Prostate gland (tissue), 2 donors: ENCODE measurements around the gene PCID2. TPM values are rescaled to one million over a fixed set of nuclear protein-coding genes. Genes with fewer than 3 reads are reported as not detected.

ENCODE experiments used
- DNase-seq: peaks from one replicate; pipeline ENCODE4 v3.0.0-alpha.2; 2019; ENCODE audit warnings: low spot score
- H3K27ac ChIP-seq, 2 donors: fragments of 200-600 bp; sonication (generic); 2 replicates each; pipeline ENCODE4 v1.5.1; 2017 to 2019
- H3K27me3 ChIP-seq: fragments of 200-600 bp; sonication (generic); replicated peaks from 2 replicates; pipeline ENCODE4 v1.5.1; 2019; ENCODE audit not compliant: insufficient read depth
- H3K36me3 ChIP-seq, 2 donors: fragments of 200-600 bp; sonication (generic); 1 replicate in 1 of 2; 2 replicates in 1 of 2; pipeline versions ENCODE4 v1.5.1 to v1.8.1; 2017 to 2019
- H3K4me1 ChIP-seq: fragments of 200-600 bp; sonication (generic); replicated peaks from 2 replicates; pipeline ENCODE4 v1.5.1; 2019
- H3K4me3 ChIP-seq, 2 donors: fragments of 200-600 bp; sonication (generic); 2 replicates each; pipeline ENCODE4 v1.5.1; 2017 to 2019
- H3K9me3 ChIP-seq: fragments of 200-600 bp; sonication (generic); 2 replicates; pipeline ENCODE4 v1.5.1; 2017
- POLR2A ChIP-seq: fragments of 450-650 bp; IDR thresholded peaks from one replicate; pipeline ENCODE4 v1.6.1; 2016; ENCODE audit warnings: antibody characterized with exemption, mild to moderate bottlenecking
- POLR2AphosphoS5 ChIP-seq: sonication (generic); formaldehyde crosslinking; IDR thresholded peaks from one replicate; pipeline ENCODE4 v1.6.1; 2017; ENCODE audit warnings: antibody characterized with exemption
- WGBS: methylation state at CpG from one replicate; pipeline ENCODE4 v1.1.5; 2018; 5-methylcytosine and 5-hydroxymethylcytosine counted together
- intact Hi-C: fragments of 100-400 bp; cut with DNase I; formaldehyde crosslinking; loops from one replicate; pipeline ENCODE4 v1.14.2; 2022
- total RNA-seq, 2 donors: library from RNA; depleted of rRNA; stranded (reverse); fragments of >200 nt; gene quantifications; one replicate each; pipeline ENCODE4 v1.1.0, GENCODE V29; 2016
- TF ChIP-seq, protein P1 (sequence below), 4 experiments: fragments of 200-600 bp in 2 of 4; fragments of 450-650 bp in 2 of 4; sonication (generic) in 2 of 4; IDR thresholded peaks; 1 replicate in 3 of 4; 2 replicates in 1 of 4; pipeline ENCODE4 v1.5.1; 2016 to 2019; ENCODE audit warnings: antibody characterized with exemption in 4 of 4, mild to moderate bottlenecking in 2 of 4, moderate library complexity in 2 of 4

PCID2 gene
- total RNA-seq, 2 donors from 2014 or later: 47.7 to 48.6 TPM

DNA sequence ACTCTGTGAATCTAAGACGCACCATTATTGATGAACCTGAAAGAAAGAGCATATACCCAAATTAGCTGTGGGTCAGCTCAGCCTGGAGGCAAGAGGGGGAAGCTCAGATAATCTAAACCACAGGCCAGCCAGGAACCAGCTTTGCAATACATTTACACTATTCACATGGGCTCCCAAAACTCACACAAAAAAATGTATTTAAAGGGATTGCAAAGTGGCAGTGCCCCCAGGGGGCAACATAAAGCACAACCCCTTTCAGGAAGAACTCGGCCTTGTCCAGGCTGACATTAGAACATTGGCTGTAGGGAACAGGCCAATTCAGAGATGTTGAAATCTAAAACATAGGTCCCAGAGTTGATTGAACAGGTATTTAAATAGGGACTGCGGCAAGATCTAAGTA is 53.3 kb downstream of the PCID2 start:
- Histone ChIP-seq H3K36me3 (no peaks in the 10 kb centered on the region), H3K4me1 (no peaks in the 10 kb centered on the region), H3K9me3 (no peaks in the 10 kb centered on the region), H3K27ac (no peak overlapping the region), H3K4me3 (no peak overlapping the region), H3K27me3 (no peaks in the 10 kb centered on the region)
- WGBS: 72% methylated on average over 3 of the region's 3 CpGs
- intact Hi-C loops: loop anchor here (5.0 to 10.0 kb wide), 3 partner anchors 52 to 340 kb away; partner anchors contain the start of genes CUL4A, DCUN1D2, LAMP1 and PCID2
- TF ChIP-seq POLR2AphosphoS5: no peak
- no peak for TF ChIP-seq POLR2A
- DNase-seq: no peak

DNA sequence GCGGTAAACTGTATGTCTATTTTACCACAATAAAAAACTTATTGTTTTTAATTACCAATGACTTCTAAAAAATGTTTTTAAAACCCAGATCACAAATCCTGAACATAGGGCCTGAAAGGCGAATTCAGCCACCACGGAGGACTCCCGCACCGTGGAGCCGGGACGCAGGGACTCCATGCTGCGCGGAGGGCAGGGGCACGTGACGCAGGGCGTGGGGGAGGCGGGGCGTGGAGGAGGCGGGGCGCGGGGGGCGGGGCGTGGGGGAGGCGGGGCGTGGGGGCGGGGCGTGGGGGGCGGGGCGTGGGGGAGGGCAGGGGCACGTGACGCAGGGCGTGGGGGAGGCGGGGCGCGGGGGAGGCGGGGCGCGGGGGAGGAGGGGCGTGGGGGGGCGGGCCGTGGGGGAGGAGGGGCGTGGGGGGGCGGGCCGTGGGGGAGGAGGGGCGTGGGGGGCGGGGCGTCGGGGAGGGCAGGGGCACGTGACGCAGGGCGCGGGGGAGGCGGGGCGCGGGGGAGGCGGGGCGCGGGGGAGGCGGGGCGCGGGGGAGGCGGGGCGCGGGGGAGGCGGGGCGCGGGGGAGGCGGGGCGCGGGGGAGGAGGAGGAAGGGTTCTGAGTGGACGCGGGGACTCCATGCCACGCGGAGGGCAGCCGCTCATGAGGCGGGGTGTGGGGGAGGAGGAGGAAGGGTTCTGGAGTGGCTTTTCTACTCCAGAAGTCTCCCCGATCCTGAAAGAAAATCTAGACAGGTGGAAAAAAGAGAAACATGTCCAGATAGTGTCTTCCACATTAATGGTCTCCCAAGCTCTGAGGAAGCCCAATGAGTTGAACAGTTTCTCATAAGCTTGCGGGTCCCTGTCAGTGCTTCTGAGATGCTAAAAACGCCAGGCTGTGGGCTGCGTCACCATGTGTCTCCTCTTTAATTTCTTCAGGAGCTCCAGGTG is 54.4 kb downstream of the PCID2 start:
- TF ChIP-seq, protein P1, sequence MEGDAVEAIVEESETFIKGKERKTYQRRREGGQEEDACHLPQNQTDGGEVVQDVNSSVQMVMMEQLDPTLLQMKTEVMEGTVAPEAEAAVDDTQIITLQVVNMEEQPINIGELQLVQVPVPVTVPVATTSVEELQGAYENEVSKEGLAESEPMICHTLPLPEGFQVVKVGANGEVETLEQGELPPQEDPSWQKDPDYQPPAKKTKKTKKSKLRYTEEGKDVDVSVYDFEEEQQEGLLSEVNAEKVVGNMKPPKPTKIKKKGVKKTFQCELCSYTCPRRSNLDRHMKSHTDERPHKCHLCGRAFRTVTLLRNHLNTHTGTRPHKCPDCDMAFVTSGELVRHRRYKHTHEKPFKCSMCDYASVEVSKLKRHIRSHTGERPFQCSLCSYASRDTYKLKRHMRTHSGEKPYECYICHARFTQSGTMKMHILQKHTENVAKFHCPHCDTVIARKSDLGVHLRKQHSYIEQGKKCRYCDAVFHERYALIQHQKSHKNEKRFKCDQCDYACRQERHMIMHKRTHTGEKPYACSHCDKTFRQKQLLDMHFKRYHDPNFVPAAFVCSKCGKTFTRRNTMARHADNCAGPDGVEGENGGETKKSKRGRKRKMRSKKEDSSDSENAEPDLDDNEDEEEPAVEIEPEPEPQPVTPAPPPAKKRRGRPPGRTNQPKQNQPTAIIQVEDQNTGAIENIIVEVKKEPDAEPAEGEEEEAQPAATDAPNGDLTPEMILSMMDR (IDR thresholded peaks at IDR 0.05): no peak
- peak; percentile 62 for TF ChIP-seq POLR2A
- TF ChIP-seq POLR2AphosphoS5: peak; percentile 81
- Histone ChIP-seq H3K9me3 (no peaks in the 10 kb centered on the region), H3K4me3 (peak overlapping the region; percentile 24 to 25), H3K4me1 (no peaks in the 10 kb centered on the region), H3K27ac (peak overlapping the region; percentile 75 to 76), H3K27me3 (no peaks in the 10 kb centered on the region), H3K36me3 (no peaks in the 10 kb centered on the region)
- DNase-seq: peak; percentile 76
- 5% methylated on average over 23 of the region's 76 CpGs for WGBS
- intact Hi-C loops: loop anchor here (10.0 kb wide), 2 partner anchors 141 to 341 kb away; partner anchors contain the start of genes DCUN1D2 and LAMP1

DNA sequence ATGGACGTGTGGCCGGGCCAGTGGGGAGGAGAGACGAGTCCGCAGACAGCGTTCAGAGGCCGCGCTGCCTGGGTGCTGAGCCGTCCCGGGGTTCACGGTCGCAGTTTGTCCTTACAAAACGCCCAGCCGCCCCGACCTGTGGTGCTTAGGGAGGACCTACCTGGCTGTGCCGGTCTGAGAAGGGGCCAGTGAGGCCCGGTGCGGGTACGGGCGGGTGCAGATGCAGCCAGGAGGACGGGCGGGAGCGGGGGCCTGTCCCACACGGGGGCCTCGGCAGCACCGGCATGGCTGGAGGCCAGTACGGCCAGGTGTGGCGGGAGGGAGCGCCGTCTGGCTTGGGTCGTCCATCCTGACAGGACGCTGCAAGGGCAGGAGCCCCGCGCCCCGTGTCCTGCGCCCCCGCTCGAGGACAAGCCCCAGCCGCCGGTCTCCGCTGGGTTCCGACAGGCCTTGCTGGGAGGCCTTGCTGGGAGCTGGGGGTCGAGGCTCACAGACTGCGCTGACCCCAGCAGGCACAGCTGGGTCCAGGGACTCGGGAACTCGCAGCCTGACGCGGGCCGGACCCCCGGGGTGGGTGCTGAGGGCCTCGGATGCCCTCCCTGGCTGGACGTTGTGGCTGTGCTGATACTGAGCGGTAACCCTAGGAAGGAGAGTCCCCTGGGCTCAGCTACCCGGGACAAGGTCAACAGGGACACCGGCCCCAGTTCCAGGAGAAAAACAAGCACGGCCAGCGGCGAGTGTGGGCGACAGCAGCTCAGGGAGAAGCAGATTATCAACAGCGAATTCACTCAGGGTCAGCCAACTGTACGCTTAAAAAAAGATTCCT is 55.3 kb downstream of the PCID2 start:
- peak; percentile 30 for DNase-seq
- Histone ChIP-seq H3K27me3 (no peaks in the 10 kb centered on the region), H3K4me1 (no peaks in the 10 kb centered on the region), H3K27ac (peak overlapping the region; percentile 75 to 76), H3K9me3 (no peaks in the 10 kb centered on the region), H3K36me3 (no peaks in the 10 kb centered on the region), H3K4me3 (peak overlapping the region; percentile 24 to 25)
- intact Hi-C loops: loop anchor here (10.0 kb wide), 2 partner anchors 142 to 342 kb away; partner anchors contain the start of genes DCUN1D2 and LAMP1
- TF ChIP-seq POLR2A: no peak
- TF ChIP-seq, protein P1 (IDR thresholded peaks at IDR 0.05): no peak
- no peak for TF ChIP-seq POLR2AphosphoS5
- 16% methylated on average over 38 of the region's 60 CpGs for WGBS

DNA sequence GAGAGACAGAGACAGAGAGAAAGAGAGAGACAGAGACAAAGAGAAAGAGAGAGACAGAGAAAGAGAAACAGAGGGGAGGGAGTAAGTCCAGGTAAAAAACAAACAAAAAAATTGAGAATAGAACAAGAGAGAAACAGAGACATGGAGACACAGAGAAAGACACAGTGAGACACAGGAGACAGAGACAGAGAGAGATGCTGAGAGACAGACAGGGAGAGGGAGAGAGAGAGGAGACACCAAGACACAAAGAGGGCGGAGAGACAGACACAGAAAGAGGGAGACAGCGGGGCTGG is 55.8 kb downstream of the PCID2 start:
- no peaks in the 10 kb centered on the region for H3K4me1 ChIP-seq

More for the DNA sequence above, 55.8 kb downstream of the PCID2 start:
- peak overlapping the region in 1 of 2 donors; percentile 24 for H3K4me3 ChIP-seq
- H3K27me3 ChIP-seq: no peaks in the 10 kb centered on the region
- TF ChIP-seq POLR2A (no peak), POLR2AphosphoS5 (no peak)
- TF ChIP-seq, protein P1 (IDR thresholded peaks at IDR 0.05): no peak
- H3K27ac ChIP-seq: peak overlapping the region; percentile 75 to 76
- no peaks in the 10 kb centered on the region for H3K9me3 ChIP-seq
- intact Hi-C loops: loop anchor here (10.0 kb wide), 2 partner anchors 142 to 342 kb away; partner anchors contain the start of genes DCUN1D2 and LAMP1
- 28% methylated on average over 2 of the region's 2 CpGs for WGBS
- no peaks in the 10 kb centered on the region for H3K36me3 ChIP-seq
- no peak for DNase-seq
